GM20431 (cell line): ENCODE results near the gene MAB21L3.
"Not testable (repeated sequence)": the region's sequence is repeated elsewhere in the genome, so short reads cannot be mapped to it uniquely, and the experiment has no call there.

Source experiments
- in situ Hi-C: fragments of 300-500 bp; cut with MseI, MboI; formaldehyde crosslinking; loops from one replicate; pipeline ENCODE4 v1.15.0; 2020; ENCODE audit warnings: low sequenced_read_pairs; ENCODE audit not compliant: unreplicated experiment

MAB21L3 gene

DNA sequence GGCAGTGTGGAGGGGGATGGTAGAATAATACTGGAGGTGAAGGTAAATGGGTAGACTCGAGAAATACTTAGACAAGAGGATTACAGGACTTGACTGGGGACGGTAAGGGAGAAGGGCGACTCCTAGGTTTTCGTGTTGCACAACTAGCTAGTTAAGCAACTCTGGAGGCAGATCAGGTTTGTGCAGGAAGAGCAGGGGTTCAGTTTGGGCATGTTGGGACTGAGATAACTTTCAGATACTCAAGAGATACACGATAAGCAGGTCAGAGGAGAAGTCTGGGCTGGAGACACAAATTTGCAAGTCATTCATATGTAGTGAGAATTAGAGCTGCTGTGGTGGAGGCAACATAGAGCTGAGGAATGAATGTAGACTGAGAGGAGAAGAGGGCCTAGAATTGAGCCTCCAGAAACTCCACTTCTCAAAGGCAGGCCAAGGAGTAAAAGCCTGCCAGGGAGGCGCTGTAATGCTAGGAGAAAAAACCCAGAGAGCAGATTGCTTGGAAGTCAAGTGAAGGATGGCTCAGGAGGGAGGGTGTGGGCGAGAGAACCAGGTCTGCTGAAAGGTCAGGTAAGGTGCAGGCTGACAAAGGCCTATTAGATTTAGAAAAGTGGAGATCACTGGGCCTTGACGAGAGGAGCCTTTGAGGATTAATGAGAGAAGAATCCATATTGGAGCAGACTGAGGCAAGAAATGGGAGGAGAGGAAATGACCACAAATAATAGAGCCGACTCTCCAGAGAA, 20.8 kb downstream of the MAB21L3 start:
- in situ Hi-C loops: no loop called here

DNA sequence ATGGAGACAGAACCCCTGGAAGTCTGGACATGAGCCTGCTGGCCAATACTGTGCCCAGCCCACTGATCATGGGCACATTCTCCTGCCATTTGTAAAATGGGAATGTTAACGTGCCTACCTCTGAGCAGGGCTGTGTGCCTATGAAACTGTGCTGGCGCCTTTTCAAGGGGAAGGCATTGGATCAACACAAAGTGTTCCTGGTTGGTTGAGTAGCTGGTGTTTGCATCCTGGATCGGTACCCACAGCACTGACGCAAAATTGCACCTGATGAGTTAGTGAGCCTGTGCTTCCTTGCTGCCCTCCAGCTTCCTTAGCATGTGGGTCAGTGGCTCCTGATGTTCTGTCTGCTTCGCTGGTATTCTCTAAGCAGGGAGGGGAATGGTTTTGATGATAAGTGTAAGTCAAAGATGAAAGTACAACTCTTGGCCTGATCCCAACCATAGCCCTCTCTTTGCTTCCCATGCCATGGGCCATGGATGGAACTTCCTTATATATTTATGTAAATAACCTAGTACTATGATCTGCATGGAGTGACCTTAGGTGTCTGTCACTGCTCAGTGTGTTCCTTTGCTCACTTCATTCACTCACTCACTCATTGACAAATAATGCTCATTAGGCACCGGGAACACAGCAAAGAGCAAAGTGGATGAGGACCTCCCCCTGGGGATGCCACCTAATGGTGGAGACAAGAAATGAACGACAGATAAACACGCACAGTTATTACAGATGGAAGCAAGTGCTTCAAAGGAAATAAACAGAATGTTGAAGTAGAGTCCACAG, 22.7 kb downstream of the MAB21L3 start:
- in situ Hi-C loops: no loop called here

- in situ Hi-C loops: no loop called here
Measured at GRCh38 chr1:116134476-116134773, 23.2 kb downstream of the MAB21L3 start.

DNA sequence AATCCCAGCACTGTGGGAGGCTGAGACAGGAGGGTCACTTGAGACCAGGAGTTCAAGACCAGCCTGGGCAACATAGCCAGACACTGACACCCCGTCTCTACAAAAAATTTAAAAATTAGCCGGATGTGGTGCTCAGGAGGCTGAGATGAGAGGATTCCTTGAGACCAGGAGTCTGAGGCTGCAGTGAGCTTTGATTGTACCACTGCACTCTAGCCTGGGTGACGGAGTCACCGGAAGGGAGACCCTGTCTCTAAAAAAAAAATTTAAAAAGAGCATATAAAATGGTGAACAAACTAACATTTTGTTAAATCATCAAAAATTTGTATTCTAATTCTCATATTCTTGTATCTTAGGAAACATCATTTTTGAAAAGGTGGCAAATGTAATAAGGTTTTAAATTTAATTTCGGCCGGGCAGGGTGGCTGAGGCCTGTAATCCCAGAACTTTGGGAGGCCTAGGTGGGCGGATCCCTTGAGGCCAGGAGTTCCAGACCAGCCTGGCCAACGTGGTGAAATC, 27.1 kb downstream of the MAB21L3 start:
- in situ Hi-C loops: no loop called here

DNA sequence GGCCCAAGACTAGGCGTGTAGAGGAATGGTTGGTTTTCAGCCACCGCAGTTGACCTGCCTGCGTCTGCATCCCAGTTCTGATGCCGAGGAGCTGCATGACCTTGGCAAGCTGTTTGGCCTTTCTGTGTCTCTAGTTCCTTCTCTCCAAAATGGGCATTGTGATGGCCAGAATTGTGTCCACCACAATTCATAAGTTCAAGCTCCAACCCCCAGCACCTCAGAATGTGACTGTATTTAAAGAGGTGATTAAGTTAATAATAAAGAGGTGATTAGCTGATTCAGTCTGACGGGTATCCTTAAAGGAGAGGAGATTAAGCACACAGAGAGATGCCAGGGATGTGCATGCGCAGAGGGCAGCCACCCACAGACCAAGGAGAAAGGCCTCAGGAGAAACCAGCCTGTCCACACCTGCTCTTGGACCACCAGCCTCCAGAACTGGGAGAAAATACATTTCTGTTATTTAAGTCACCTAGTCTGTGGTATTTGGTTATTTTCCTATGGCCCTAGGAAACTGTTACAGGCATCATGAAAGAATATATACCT, 28.5 kb downstream of the MAB21L3 start:
- in situ Hi-C loops: no loop called here

- in situ Hi-C loops: no loop called here
Measured at GRCh38 chr1:116144151-116144550, 33.0 kb downstream of the MAB21L3 start.

- in situ Hi-C loops: not testable (repeated sequence)
Measured at GRCh38 chr1:116146447-116147113, 35.4 kb downstream of the MAB21L3 start.

- in situ Hi-C loops: no loop called here
Measured at GRCh38 chr1:116147114-116147510, 35.9 kb downstream of the MAB21L3 start.

- in situ Hi-C loops: no loop called here
Measured at GRCh38 chr1:116147972-116148371, 36.8 kb downstream of the MAB21L3 start.

- in situ Hi-C loops: no loop called here
Measured at GRCh38 chr1:116148967-116149366, 37.8 kb downstream of the MAB21L3 start.

DNA sequence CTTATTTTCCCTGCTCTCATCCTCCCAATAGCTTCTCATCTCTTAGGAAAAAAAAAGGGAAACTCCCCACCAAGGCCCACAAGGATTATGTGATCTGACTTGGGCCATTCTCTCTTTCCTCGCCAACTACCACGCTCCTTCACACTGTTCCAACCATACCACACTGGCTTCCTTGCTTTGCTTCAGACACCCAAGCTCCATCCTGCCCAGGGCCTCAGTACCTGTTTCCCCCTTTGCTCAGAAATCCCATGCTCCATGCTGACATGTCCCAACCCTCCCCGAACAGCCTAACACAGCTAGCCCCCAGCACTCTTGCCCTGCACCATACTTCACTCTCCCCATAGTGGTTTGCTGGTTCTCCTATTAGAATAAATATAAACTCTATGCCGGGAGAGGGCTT, 39.2 kb downstream of the MAB21L3 start:
- in situ Hi-C loops: loop anchor here (10.0 kb wide), 1 partner anchor 344 kb away; no protein-coding TSS in a partner anchor

- in situ Hi-C loops: loop anchor here (10.0 kb wide), 1 partner anchor 343 kb away; no protein-coding TSS in a partner anchor
Measured at GRCh38 chr1:116151739-116152576, 40.8 kb downstream of the MAB21L3 start.

DNA sequence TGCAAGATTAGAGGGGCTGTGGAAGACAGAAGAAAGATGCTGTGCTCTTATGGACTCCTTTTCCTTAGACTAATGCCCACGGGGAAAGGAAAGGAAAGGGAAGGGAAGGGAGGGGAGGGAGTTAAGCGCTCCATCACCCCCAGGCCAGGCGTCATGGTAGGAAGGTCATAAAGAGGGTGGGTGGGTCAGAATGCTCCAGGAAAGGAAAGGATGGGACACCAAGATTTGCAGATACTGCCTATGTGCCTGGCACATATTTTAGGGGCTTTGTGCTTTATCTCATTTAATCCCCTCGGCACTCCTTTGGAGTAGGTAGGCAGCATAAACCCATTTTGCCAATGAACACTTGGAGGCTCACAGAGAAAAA, 41.4 kb downstream of the MAB21L3 start:
- in situ Hi-C loops: loop anchor here (10.0 kb wide), 1 partner anchor 342 kb away; no protein-coding TSS in a partner anchor

DNA sequence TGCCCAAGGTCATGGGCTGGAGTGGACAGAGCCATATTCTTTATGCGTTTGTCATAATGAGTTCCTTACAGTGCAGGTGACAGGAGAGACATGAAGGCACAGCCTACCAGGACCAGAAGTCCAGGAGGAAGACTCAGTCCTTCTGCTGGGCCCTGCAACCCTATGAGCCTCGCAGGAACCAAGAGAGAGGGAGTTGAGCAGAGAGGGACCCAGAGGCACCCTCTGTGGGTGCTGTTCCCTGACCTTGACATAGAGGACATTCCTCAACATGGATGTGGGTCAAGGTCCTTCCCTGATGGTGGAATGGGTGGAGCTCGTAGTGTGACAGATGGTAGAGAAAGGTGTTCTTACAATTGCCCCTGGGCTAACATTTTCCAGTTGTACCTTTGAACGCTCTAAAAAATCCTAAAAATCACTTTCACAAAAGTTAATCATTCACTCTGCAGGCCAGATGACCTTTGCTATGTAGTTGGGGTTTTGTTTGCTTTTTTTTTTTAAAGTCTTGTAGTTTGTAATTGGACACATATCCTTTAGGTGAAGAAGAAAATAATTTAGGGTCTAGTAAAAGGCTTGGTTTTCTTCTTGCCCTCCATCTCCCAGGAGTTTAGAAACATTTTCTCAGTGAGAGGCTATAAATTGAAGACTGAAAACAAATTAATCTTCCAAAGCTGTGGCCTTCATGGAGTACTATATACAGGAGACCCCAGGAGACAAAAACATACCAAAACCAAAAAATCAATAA, 41.9 kb downstream of the MAB21L3 start:
- in situ Hi-C loops: loop anchor here (10.0 kb wide), 1 partner anchor 342 kb away; no protein-coding TSS in a partner anchor

GRCh38 chr1:116153692-116154031, 42.5 kb downstream of the MAB21L3 start:
- in situ Hi-C loops: loop anchor here (10.0 kb wide), 1 partner anchor 341 kb away; no protein-coding TSS in a partner anchor

- in situ Hi-C loops: loop anchor here (10.0 kb wide), 1 partner anchor 340 kb away; no protein-coding TSS in a partner anchor
Measured at GRCh38 chr1:116154536-116154935, 43.3 kb downstream of the MAB21L3 start.

GRCh38 chr1:116157096-116157495, 45.9 kb downstream of the MAB21L3 start:
- in situ Hi-C loops: loop anchor here (10.0 kb wide), 1 partner anchor 338 kb away; no protein-coding TSS in a partner anchor

DNA sequence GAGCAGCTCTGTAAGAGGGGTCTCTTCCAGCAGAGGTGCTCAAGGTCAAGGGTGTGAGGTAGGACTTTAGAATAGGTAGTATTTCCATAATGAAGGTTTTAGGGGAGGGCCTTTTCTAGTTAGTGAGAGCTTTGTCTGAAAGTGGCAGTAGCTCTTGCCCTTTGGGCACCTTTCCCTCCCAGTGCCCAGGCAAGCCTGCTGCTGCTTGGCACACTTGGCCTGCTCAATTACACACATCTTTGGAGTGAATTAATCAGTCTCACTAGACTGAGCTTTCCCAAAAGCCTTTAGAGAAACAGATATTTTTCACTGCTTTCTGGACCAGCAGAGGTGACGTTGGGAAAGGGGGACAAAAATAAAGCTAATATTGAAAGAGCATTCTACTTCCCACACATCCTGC, 48.0 kb downstream of the MAB21L3 start:
- in situ Hi-C loops: loop anchor here (10.0 kb wide), 1 partner anchor 336 kb away; no protein-coding TSS in a partner anchor

- in situ Hi-C loops: loop anchor here (10.0 kb wide), 1 partner anchor 335 kb away; no protein-coding TSS in a partner anchor
Measured at GRCh38 chr1:116159611-116160010, 48.4 kb downstream of the MAB21L3 start.
